AG09309 (cell line): ENCODE results near the gene CAPS2.

ENCODE experiments used
- DNase-seq: peaks from one replicate; pipeline ENCODE4 v3.0.0-alpha.2; 2010; ENCODE audit warnings: low read depth
- H3K4me3 ChIP-seq: 2 replicates; pipeline ENCODE4 v1.5.1; 2011; ENCODE audit warnings: mild to moderate bottlenecking, low read depth, low read length, moderate library complexity; ENCODE audit not compliant: control insufficient read depth
- TF ChIP-seq, protein P1 (sequence below): IDR thresholded peaks from 2 replicates; pipeline ENCODE4 v1.5.1; 2011; ENCODE audit warnings: mild to moderate bottlenecking, low read depth, low read length, inconsistent platforms; ENCODE audit not compliant: insufficient read depth, control insufficient read depth; ENCODE audit errors: missing control alignments

The CAPS2 gene

DNA sequence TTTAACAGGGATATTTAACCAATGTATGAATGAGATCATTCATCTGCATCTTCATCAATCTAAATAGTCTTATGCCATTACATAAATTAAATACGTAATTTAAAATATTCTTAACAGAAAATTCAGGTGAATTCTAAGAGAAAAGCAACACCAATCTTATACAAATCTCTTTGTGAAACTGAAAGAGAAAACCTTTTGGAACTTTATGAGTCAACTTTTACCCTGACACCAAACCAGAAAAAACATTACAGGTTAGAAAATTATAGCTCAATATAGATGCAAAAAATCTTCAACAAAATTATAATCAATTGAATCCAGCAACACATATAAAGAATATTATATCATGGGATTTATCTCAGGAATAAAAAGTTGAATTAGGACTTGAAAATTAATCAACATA lies 7.8 kb upstream of the CAPS2 start:
- TF ChIP-seq, protein P1, sequence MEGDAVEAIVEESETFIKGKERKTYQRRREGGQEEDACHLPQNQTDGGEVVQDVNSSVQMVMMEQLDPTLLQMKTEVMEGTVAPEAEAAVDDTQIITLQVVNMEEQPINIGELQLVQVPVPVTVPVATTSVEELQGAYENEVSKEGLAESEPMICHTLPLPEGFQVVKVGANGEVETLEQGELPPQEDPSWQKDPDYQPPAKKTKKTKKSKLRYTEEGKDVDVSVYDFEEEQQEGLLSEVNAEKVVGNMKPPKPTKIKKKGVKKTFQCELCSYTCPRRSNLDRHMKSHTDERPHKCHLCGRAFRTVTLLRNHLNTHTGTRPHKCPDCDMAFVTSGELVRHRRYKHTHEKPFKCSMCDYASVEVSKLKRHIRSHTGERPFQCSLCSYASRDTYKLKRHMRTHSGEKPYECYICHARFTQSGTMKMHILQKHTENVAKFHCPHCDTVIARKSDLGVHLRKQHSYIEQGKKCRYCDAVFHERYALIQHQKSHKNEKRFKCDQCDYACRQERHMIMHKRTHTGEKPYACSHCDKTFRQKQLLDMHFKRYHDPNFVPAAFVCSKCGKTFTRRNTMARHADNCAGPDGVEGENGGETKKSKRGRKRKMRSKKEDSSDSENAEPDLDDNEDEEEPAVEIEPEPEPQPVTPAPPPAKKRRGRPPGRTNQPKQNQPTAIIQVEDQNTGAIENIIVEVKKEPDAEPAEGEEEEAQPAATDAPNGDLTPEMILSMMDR: no peak
- no peak overlapping the region for H3K4me3 ChIP-seq
- no peak for DNase-seq

DNA sequence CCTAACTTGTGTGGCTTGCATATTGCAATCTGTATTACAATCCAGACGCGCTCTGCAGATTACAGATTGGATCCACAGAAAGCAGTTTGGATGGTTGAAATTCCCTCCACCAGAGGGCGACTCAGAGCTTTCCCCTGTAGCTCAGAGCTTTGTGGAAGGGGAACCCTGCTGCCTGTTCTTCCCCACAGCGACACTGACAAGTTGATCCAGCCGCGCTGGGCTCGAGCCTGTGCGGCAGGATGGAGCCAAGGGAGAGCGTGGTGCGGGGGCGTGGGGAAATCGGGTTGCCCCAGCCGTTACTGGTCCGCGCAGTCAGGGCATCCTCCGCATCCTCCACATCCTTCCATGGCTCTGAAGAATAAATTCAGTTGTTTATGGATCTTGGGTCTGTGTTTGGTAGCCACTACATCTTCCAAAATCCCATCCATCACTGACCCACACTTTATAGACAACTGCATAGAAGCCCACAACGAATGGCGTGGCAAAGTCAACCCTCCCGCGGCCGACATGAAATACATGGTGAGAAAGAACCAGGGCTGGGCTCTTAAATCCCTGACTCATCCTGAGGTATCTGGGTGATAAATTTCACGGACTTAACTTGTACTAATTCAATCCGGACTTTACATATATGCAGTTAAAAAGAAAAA lies 4.4 kb upstream of the CAPS2 start, which contains the start of gene GLIPR1L1:
GLIPR1L1 (plus strand) TSS at position 287 of the 647 bp plus-strand sequence; CDS start at position 346, 59 bp downstream.
- peak; percentile 74 for DNase-seq
- TF ChIP-seq, protein P1: peak; percentile 86
- H3K4me3 ChIP-seq: peak within 1 kb of the TSS; percentile 60

DNA sequence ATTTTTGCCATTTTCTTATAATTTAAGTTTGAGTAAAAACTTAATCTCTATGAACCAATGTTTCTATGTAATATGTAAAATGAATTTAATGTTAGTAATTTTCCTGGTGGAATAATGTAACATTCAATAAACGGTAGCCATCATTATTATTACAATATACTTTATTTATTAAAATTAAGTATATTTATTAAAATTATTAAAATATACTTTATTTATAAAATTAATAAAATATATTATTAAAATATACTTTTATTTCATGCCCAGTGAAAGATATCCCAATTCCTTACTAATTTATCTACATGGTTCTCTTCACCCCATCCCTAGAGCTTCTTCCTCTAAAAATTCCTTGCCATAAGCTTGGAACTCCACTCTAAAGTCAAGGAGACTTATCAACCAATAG lies 2.5 kb downstream of the CAPS2 start:
- H3K4me3 ChIP-seq: no peak overlapping the region
- TF ChIP-seq, protein P1: no peak
- DNase-seq: no peak

DNA sequence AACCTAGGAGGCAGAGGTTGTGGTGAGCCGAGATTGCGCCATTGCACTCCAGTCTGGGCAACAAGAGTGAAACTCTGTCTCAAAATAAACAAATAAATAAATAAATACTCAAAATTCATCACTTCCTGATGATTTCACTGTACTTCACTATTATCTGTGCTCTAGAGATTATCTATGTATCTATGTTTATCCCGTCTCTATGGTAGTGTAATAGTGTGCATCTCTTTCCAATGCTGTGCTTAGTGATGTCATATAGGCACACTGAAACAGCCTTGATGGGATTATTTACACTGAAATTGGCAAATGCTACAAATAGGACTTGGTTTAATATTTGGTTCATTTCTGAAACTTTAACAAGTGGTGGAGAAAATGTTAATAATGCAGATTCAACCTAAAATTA lies 6.5 kb downstream of the CAPS2 start:
- TF ChIP-seq, protein P1: no peak
- H3K4me3 ChIP-seq: no peak overlapping the region
- DNase-seq: no peak

DNA sequence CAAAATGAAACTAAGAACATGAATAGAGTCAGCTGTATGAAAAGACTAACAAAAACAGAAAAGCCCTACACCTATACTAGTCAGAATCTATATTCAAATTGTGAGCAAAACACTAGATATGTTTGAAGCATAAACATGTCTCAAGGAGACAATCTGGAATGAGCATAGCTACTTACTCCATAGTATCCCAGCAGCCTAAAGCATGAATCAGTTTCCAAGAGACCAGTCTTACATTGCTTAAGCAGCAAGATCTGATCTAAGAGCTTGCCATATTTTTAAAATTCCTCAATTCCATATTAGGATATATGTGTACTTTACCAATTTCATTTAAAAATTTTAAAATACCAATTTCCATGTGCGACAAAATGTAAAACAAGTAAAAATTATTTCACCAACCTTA lies 7.7 kb downstream of the CAPS2 start:
- no peak overlapping the region for H3K4me3 ChIP-seq
- TF ChIP-seq, protein P1: no peak
- DNase-seq: no peak

DNA sequence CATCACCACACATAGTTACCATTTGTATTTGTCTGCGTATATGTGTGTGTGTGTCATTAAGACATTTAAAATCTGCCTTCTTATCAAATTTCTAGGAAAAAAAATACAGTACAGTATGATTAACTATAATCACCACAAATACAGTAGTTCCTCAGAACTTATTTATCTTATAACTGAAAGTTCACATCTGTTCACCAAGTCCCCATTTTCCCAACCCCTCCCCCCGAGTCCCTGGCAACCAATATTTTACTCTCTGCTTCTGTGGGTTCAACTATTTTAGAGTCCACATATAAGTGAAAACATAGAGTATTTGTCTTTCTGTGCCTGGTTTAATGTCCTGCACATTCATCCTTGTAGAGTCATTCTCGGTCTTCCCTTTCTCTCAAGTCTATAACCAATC lies 12.3 kb downstream of the CAPS2 start:
- H3K4me3 ChIP-seq: no peak overlapping the region
- DNase-seq: no peak
- TF ChIP-seq, protein P1: no peak
